ENCODE data around the gene SERPINE2. TPM values are rescaled to one million over a fixed set of nuclear protein-coding genes. Genes with fewer than 3 reads are reported as not detected.
A peak's percentile ranks its signal among the peaks of the same experiment; 100 is the strongest.

The SERPINE2 gene
- total RNA-seq, 2 experiments from 2014 or later = 7.4 to 7.9 TPM

DNA sequence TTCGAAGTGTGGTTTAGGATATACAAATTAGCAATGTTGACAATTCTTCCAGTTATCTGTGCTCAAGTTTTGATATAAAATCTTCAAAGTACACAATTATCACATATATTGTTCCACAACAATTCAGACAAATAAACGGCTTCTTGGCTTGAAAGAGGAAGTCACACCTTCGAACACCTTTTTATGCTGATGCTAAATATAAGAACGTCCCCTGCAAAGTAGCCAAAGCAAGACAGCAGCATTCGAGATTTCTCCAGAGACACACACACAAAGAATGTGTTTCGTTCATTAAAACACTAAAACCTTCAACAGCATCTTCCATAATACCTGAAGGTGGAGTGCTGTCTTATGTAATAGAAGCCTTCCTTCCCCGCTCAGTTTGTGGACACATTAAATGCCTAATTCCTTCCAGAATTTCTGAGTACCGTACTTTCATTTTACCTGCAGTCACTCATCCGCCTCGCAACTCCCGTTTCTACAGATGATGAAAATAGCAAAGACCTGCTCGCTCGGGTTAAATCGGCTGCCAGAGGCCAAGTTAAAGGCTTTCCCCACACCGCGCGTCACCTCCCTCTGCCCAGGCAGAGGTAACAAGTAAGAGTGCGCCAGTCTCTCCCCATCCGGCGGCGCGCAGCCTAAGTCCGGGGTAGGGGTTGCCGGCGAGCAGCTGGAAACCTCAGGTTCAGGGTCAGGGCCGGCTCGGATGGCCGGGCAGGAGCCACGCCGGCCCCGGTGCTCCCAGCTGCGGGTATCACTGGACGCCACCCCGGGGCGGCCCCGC, 847 bp downstream of the SERPINE2 start:
- H3K9me3 Mint-ChIP-seq = no peaks in the 10 kb centered on the region
- POLR2A ChIA-PET = no interaction called here
- peaks cover 15% of the 10 kb centered on the region for H3K4me1 Mint-ChIP-seq
- H3K27ac Mint-ChIP-seq = no peak overlapping the region
- peak overlapping the region; percentile 81 for H3K4me3 Mint-ChIP-seq
- CTCF ChIA-PET = interaction anchor here (1.4 kb wide), 1 partner anchor 45 kb away, joined by 5 read pairs; no protein-coding TSS in a partner anchor
- peaks cover 65% of the 10 kb centered on the region for H3K27me3 Mint-ChIP-seq
- DNase-seq = peak; percentile 54
- no peaks in the 10 kb centered on the region for H3K36me3 Mint-ChIP-seq (ENCODE audit: low read depth)

DNA sequence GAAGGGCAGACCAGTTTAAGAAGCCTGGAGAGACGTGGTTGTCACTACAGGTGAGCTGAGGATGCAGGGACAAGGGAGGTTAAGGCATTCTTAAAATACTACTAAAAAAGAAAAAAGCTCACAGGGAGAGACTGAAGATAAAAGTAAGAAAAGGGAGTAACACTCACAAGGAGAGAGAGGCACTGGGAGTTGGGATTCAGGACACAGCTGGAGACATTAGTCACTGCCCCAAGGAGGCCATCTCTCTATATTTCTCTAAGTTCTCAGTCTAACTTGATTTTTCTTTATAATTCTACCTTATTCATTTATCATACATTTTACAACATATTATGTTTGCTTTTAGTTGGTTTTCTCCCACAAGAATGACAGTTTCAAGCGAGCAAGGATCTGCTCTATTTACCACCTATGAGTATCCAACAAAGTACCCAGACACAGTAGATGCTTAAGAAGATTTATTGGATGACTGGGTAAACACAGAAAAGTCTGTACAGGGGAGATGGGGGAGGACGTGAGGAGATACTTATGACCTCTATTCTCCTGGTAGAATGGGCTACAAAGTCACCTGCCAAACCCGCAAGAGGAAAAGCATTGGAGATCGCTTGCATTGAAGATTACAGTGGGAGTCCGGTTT, 2.2 kb downstream of the SERPINE2 start:
- Mint-ChIP-seq H3K27ac (no peak overlapping the region), H3K9me3 (no peaks in the 10 kb centered on the region), H3K4me3 (no peak overlapping the region), H3K4me1 (peaks cover 15% of the 10 kb centered on the region), H3K36me3 (ENCODE audit: low read depth) (no peaks in the 10 kb centered on the region), H3K27me3 (peaks cover 57% of the 10 kb centered on the region)
- ChIA-PET POLR2A (interaction anchor here (0.7 kb wide), 1 partner anchor 19 kb away, joined by 3 read pairs; no protein-coding TSS in a partner anchor), CTCF (interaction anchor here (0.7 to 1.4 kb wide), 2 partner anchors 43 to 75 kb away, joined by 3 to 6 read pairs; no protein-coding TSS in a partner anchor)
- no peak for DNase-seq

DNA sequence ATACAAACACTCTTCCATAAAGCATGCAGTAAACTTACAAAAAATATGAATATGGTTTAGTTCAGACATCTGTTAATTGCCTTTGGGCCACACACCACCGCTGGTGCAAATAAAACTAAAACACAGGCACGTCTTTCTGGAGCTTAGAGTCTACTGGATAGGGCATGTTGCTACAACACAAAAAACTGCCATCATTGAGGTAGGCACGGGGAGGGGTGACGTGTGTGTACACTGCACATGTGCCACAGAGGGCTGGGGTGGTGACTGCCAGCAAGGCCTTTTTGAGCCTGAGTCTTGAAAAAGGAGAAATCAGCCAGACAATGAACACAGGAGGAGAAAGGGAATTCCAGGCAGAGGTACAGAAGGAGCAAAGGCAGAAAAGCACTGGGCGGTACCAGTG, 5.1 kb downstream of the SERPINE2 start:
- H3K36me3 Mint-ChIP-seq (ENCODE audit: low read depth) = no peaks in the 10 kb centered on the region
- peaks cover 14% of the 10 kb centered on the region for H3K4me1 Mint-ChIP-seq
- H3K27me3 Mint-ChIP-seq = peaks cover 35% of the 10 kb centered on the region
- POLR2A ChIA-PET = no interaction called here
- CTCF ChIA-PET = no interaction called here
- no peak for DNase-seq
- H3K9me3 Mint-ChIP-seq = no peaks in the 10 kb centered on the region
- no peak overlapping the region for H3K4me3 Mint-ChIP-seq
- no peak overlapping the region for H3K27ac Mint-ChIP-seq

DNA sequence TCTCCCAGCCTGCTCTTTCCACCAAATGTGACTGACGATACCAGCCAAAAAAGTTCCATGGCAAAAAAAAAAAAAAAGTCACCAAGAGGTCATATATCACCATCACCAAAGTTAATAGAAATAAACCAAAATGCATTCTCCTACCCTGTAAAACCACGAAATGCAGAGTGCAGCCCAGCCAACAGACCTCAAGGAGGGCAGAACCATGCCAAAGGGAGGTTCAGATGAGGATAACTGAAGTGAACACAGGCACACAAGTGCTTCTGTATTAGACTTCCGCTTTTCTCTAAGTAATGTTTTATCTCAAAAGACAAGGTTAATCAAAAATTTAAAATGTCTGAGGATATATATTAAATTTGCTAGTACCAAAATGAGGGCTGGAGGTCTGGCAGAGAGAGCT, 5.5 kb downstream of the SERPINE2 start:
- H3K36me3 Mint-ChIP-seq (ENCODE audit: low read depth) = no peaks in the 10 kb centered on the region
- H3K27me3 Mint-ChIP-seq = peaks cover 35% of the 10 kb centered on the region
- no peaks in the 10 kb centered on the region for H3K9me3 Mint-ChIP-seq
- no peak for DNase-seq
- no peak overlapping the region for H3K27ac Mint-ChIP-seq
- peaks cover 14% of the 10 kb centered on the region for H3K4me1 Mint-ChIP-seq
- ChIA-PET POLR2A (no interaction called here), CTCF (no interaction called here)
- H3K4me3 Mint-ChIP-seq = no peak overlapping the region

DNA sequence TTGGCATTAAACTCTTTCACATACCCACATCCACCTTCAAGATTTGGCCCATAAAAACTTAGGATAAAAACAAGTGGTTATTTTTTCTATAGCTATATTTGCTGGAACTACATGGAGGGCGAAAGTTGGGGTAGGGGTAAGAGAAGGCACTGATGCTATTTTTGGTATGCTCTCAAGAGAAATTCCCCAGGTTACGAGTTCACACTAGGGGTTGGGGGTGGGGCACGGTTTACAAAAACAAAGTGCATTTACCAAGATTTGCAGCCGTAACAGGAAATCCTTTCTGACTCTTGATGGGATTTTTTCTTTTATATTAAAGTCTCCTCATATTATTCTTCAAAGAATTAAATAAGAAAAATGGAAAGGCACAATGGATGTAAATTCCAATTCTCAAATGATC, 6.8 kb downstream of the SERPINE2 start:
- Mint-ChIP-seq H3K4me3 (no peak overlapping the region), H3K4me1 (peaks cover 8% of the 10 kb centered on the region), H3K27me3 (peaks cover 24% of the 10 kb centered on the region), H3K27ac (no peak overlapping the region), H3K36me3 (ENCODE audit: low read depth) (peaks cover 4% of the 10 kb centered on the region), H3K9me3 (no peaks in the 10 kb centered on the region)
- ChIA-PET CTCF (no interaction called here), POLR2A (no interaction called here)
- no peak for DNase-seq

DNA sequence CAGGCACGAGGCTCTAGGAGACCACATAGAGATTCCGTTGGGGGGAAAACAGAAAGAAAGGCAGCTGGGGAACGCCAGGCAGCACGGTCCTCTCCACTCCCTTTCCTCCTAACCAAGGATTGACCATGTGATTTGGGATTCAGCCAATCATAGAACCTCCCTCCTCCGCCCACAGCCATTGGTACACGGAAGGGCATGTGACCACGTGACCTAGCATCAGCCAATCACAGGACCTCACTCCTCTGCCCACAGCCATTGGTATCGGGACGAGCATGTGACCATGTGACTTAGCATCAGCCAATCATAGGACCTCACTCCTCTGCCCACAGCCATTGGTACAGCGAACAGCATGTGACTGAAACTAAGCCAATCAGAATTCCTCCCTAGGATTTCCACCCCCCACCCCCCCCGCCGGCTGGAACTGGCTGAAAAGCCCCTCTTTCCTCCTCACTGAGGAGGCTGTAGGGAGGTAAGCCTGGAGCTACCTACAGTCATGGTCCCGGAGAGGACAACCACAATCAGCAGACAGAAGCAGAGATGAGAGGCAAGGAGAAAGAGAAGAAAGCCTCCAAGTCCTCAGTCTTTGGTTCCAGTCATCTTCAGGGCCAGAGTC, 7.6 kb downstream of the SERPINE2 start:
- no peaks in the 10 kb centered on the region for H3K9me3 Mint-ChIP-seq
- no peak for DNase-seq
- H3K36me3 Mint-ChIP-seq (ENCODE audit: low read depth) = peaks cover 7% of the 10 kb centered on the region
- no peak overlapping the region for H3K27ac Mint-ChIP-seq
- no peak overlapping the region for H3K4me3 Mint-ChIP-seq
- peaks cover 11% of the 10 kb centered on the region for H3K4me1 Mint-ChIP-seq
- ChIA-PET POLR2A (no interaction called here), CTCF (no interaction called here)
- H3K27me3 Mint-ChIP-seq = peaks cover 17% of the 10 kb centered on the region

DNA sequence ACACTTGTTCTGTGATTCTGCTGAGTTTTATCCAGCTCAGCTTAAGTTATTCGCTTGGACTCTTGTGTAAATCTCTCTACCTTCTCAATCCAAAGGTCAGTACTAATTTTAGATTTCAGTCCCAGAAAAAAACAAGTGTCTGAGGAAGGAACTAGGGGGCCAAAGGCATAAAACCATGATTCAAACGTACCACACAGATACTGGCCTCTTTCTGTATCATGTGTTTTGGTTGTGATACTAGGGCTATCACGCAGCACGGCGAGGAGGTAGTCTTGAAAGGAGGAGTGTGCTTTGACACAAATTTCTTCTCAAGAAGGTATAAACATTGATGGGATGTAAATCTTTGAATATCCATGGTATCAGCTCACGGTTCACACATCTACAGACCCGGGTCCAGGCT, 8.3 kb downstream of the SERPINE2 start:
- peaks cover 18% of the 10 kb centered on the region for H3K4me1 Mint-ChIP-seq

DNA sequence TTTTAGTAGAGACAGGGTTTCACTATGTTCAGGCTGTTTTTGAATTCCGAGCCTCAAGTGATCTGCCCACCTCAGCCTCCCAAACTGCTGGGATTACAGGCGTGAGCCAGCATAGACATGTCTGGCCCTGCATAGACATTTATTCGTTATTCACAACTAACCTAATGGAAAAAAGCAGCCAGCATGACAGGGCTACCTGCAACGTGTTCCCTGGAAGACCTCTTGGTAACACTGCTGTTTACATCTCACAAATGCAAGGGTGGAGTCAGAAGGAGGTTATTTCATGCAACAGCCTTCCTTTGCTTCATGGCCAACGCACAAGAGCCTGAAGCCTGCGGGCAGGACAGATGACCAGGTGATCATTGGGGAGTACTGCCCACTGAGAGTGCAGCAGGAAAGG, 9.2 kb downstream of the SERPINE2 start:
- POLR2A ChIA-PET = no interaction called here
- H3K27ac Mint-ChIP-seq = no peak overlapping the region
- H3K4me3 Mint-ChIP-seq = no peak overlapping the region
- H3K4me1 Mint-ChIP-seq = peaks cover 27% of the 10 kb centered on the region
- H3K27me3 Mint-ChIP-seq = peaks cover 14% of the 10 kb centered on the region
- DNase-seq = no peak
- CTCF ChIA-PET = no interaction called here
- peaks cover 15% of the 10 kb centered on the region for H3K36me3 Mint-ChIP-seq (ENCODE audit: low read depth)
- peaks cover 4% of the 10 kb centered on the region for H3K9me3 Mint-ChIP-seq

More for the DNA sequence above, 8.3 kb downstream of the SERPINE2 start:
- Mint-ChIP-seq H3K9me3 (peaks cover 4% of the 10 kb centered on the region), H3K27me3 (peaks cover 14% of the 10 kb centered on the region), H3K27ac (no peak overlapping the region), H3K36me3 (ENCODE audit: low read depth) (peaks cover 11% of the 10 kb centered on the region), H3K4me3 (no peak overlapping the region)
- no peak for DNase-seq
- POLR2A ChIA-PET = no interaction called here
- CTCF ChIA-PET = no interaction called here

DNA sequence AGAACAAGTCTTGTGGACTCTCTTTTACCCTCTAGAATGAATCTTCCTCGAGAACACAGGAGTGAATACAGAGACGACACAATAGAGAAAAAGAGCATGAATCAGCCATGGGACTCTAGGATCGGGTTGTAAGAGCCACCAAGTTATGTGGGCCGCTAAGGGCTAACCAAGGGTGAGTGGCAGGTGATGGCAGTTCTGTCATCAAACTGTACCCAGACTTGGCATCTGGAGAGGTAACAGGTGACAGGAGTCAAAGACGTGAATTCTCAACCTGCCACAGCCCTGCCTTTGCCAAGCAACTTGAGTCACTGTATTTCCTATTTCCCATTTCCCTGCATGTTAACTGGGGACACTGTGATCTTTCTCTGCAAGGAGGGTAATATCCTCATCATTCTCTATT, 11.2 kb downstream of the SERPINE2 start:
- Mint-ChIP-seq H3K4me1 (peaks cover 37% of the 10 kb centered on the region), H3K36me3 (ENCODE audit: low read depth) (peaks cover 15% of the 10 kb centered on the region), H3K27ac (no peak overlapping the region), H3K4me3 (no peak overlapping the region), H3K27me3 (peaks cover 4% of the 10 kb centered on the region), H3K9me3 (peaks cover 4% of the 10 kb centered on the region)
- CTCF ChIA-PET = no interaction called here
- DNase-seq = no peak
- POLR2A ChIA-PET = no interaction called here

DNA sequence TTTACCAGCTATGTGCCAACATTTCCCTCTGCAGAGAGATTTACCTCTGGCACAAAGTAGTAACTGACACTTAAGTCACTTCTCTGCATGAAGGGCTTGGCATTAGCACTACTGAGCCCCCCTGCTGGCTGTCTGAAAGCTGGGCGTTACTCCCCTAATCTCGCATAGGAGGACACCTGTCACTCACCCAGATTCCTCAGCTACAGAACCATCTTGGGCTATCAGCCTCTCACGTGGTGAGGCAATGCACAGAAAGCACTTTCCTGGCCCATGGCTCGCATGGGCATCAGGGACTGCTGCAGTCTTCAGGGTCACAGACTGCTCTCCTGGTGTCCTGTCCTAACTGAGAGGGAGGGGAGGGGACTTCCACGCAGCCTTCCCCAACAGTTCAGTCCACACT, 12.0 kb downstream of the SERPINE2 start:
- Mint-ChIP-seq H3K36me3 (ENCODE audit: low read depth) (peaks cover 15% of the 10 kb centered on the region), H3K4me3 (no peak overlapping the region), H3K27ac (no peak overlapping the region), H3K27me3 (no peaks in the 10 kb centered on the region), H3K4me1 (peaks cover 37% of the 10 kb centered on the region), H3K9me3 (peaks cover 4% of the 10 kb centered on the region)
- DNase-seq = no peak
- CTCF ChIA-PET = no interaction called here
- POLR2A ChIA-PET = no interaction called here

DNA sequence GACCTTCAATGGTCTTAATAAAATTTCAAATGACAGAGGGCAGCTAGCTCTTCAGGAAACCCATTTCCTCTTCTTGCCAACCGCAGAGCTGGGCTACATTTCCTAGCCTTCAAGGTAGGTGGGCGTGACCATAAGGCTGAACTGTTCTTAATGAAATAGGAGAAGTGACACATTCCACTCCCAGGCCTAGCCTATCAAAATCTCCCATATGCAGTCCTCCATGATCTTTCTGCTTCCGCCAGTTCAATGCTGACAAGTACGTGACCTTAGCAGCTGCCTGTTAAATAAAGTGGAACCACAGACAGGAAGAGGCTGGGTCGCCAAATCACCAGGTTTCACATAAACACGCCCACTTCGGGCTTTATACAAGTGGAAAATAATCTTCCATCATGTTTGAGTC, 13.2 kb downstream of the SERPINE2 start:
- peaks cover 4% of the 10 kb centered on the region for H3K9me3 Mint-ChIP-seq
- peak overlapping the region; percentile 4 for H3K4me3 Mint-ChIP-seq
- CTCF ChIA-PET = interaction anchor here (1.3 to 3.4 kb wide), 2 partner anchors 18 to 32 kb away, joined by 3 to 11 read pairs; no protein-coding TSS in a partner anchor
- peak; percentile 74 for DNase-seq
- H3K27ac Mint-ChIP-seq = peak overlapping the region; percentile 80
- H3K27me3 Mint-ChIP-seq = no peaks in the 10 kb centered on the region
- H3K4me1 Mint-ChIP-seq = peaks cover 37% of the 10 kb centered on the region
- H3K36me3 Mint-ChIP-seq (ENCODE audit: low read depth) = peaks cover 15% of the 10 kb centered on the region
- POLR2A ChIA-PET = no interaction called here

DNA sequence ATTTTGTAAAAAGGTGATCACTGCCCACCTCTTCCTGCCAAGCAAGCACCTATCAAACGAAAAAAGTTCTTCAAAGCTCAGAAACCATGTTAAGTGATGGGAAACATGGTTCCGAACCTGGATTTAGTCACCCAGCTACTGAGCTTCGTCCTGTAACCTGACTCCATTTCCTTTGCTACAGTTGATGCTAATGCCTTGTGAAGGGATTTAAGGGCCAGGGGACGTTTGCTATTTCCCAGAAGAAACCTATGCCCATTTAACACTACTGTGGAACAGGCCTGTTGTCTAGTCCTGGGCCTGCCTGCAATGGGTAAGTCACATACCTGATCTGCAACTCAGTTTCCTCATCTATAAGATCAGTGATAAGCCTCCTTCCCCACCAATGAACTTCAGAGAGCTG, 14.8 kb downstream of the SERPINE2 start:
- CTCF ChIA-PET = interaction anchor here (1.1 to 3.4 kb wide), 3 partner anchors 30 to 54 kb away, joined by 3 to 11 read pairs (median 3); no protein-coding TSS in a partner anchor
- peaks cover 37% of the 10 kb centered on the region for H3K4me1 Mint-ChIP-seq
- no peaks in the 10 kb centered on the region for H3K27me3 Mint-ChIP-seq
- POLR2A ChIA-PET = interaction anchor here (1.3 to 1.4 kb wide), 2 partner anchors 14 to 562 kb away, joined by 3 to 5 read pairs; no protein-coding TSS in a partner anchor
- peak overlapping the region; percentile 27 for H3K27ac Mint-ChIP-seq
- peaks cover 4% of the 10 kb centered on the region for H3K9me3 Mint-ChIP-seq
- DNase-seq = no peak
- H3K4me3 Mint-ChIP-seq = no peak overlapping the region
- H3K36me3 Mint-ChIP-seq (ENCODE audit: low read depth) = peaks cover 15% of the 10 kb centered on the region

DNA sequence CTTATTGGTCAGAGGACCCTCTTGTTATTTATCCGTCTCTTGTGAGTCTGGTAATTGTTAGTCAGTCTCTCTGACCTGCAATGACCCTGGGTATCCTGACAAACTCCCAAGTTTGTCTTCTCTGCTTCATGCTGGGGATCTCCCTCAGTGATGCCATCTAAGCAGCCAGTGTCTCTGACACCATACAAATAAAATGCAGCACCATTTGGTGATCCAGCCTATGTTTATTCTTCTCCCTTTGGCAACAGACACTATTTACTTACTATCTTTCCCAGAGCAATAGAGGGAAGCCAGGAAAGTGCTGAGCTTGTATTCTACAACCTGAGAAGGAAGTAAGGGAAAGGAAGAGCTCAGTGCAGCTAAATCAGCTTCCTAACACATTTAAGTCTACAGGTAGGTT, 15.9 kb downstream of the SERPINE2 start:
- peaks cover 37% of the 10 kb centered on the region for H3K4me1 Mint-ChIP-seq
- POLR2A ChIA-PET = no interaction called here
- H3K4me3 Mint-ChIP-seq = no peak overlapping the region
- DNase-seq = no peak
- CTCF ChIA-PET = interaction anchor here (3.4 kb wide), 1 partner anchor 29 kb away, joined by 11 read pairs; no protein-coding TSS in a partner anchor
- peaks cover 4% of the 10 kb centered on the region for H3K9me3 Mint-ChIP-seq
- peaks cover 15% of the 10 kb centered on the region for H3K36me3 Mint-ChIP-seq (ENCODE audit: low read depth)
- no peaks in the 10 kb centered on the region for H3K27me3 Mint-ChIP-seq
- peak overlapping the region; percentile 9 for H3K27ac Mint-ChIP-seq

Measured in activated CD4-positive, alpha-beta memory T cell treated with anti-CD3 and anti-CD28 coated beads, Interleukin-2, amount 10 ng/mL, durations not matched to agents 7 days and 5 days (primary cell).